ENCODE results near the gene CXXC1.
"Not testable (repeated sequence)": the region's sequence is repeated elsewhere in the genome, so short reads cannot be mapped to it uniquely, and the experiment has no call there.

DNA sequence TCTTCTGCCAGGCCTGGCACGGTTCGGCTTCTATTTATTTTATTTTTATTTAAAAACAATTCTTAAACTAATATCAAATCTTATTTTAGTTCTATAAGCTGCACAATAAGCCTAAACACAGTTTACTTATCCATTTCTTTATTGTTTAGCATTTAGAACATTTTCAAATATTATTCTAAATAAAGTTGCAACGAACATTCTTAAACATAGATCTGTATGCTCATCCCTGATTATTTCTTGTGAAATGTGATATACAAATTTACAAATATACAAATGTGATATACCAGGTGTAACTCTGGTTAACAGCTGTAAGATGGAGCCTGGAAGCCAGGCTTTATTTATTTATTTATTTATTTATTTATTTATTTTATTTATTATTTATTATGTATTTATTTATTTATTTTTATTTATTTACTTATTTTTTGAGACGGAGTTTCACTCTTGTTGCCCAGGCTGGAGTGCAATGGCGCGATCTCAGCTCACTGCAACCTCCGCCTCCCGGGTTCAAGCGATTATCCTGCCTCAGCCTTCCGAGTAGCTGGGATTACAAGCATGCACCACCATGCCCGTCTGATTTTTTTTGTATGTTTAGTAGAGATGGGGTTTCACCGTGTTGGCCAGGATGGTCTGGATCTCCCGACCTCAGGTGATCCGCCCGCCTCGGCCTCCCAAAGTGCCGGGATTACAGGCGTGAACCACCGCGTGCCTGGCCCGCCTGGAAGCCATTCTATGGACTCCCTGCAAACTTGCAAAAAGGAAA is 1.0 kb upstream of the CXXC1 start:
- TF ChIP-seq POLR2AphosphoS5 (IDR thresholded peaks at IDR 0.05; ENCODE audit: low read depth, low read length); POLR2A (IDR thresholded peaks at IDR 0.05; ENCODE audit: low read depth, low read length); TAF1 (IDR thresholded peaks at IDR 0.05; ENCODE audit: low read depth, low read length); SPI1 (IDR thresholded peaks at IDR 0.05; ENCODE audit: low read depth, low read length); PAX5 (IDR thresholded peaks at IDR 0.05; ENCODE audit: insufficient read depth, low read length, severe bottlenecking): not testable (repeated sequence)

Data from GM12891 (cell line).